ENCODE measurements around the gene KDM8.

DNA sequence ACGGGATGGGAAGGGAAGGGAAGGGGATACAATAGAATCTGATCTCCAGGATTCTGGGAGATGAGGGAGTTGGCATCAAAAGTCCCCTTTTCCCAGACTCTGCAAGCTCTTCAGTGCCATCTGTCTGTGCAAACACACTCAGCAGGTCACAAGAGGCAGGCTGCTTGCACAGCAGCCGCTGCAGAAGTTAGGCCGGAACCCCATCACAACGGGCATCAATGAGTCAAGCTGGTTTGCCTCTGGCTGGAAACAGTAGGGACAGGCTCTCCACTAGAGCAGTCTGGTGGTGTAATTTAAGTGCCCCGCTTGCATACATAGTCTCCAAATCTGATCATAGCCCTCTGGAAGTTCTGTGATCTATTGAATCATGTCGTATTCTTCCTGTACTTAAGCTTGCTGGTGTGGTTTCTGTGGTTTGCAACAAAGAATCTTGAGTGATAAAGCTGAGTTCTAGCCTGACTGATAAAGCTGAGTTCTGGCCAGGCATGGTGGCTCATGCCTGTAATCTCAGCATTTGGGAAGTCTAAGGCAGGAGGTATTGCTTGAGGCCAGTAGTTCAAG is 33.7 kb upstream of the KDM8 start:
- TF ChIP-seq POLR2AphosphoS5 (IDR thresholded peaks at IDR 0.05) (no peak), POLR2A (IDR thresholded peaks at IDR 0.05; ENCODE audit: low read depth) (no peak)
